COLO829 (cell line): Measurements from ENCODE around the gene FAM241A.
"Not testable (repeated sequence)": the region's sequence is repeated elsewhere in the genome, so short reads cannot be mapped to it uniquely, and the experiment has no call there.

ENCODE experiments used
- DNase-seq: peaks from one replicate; pipeline ENCODE4 v3.0.0; 2012; ENCODE audit warnings: low spot score

FAM241A gene

GRCh38 chr4:112145326-112145789 is at the start of gene FAM241A:
FAM241A (plus strand) TSS chr4:112145454; CDS start chr4:112145581, 127 bp downstream.
- peak; percentile 94 for DNase-seq

GRCh38 chr4:112098841-112099530 is 46.3 kb upstream of the FAM241A start:
- DNase-seq = no peak

GRCh38 chr4:112099701-112100297 is 45.5 kb upstream of the FAM241A start:
- peak; percentile 75 for DNase-seq

- no peak for DNase-seq
These were observed 42.3 kb upstream of the FAM241A start for GRCh38 chr4:112102875-112103370.

GRCh38 chr4:112105201-112105969 is 39.9 kb upstream of the FAM241A start:
- no peak for DNase-seq

- DNase-seq = no peak
These were observed 35.7 kb upstream of the FAM241A start for GRCh38 chr4:112109360-112110058.

- no peak for DNase-seq
These were observed 35.2 kb upstream of the FAM241A start for GRCh38 chr4:112110059-112110425.

- DNase-seq = no peak
These were observed 33.9 kb upstream of the FAM241A start for GRCh38 chr4:112111306-112111705.

- not testable (repeated sequence) for DNase-seq
These were observed 33.2 kb upstream of the FAM241A start for GRCh38 chr4:112112095-112112494.

GRCh38 chr4:112112590-112113170 is 32.6 kb upstream of the FAM241A start:
- DNase-seq = no peak

- no peak for DNase-seq
These were observed 31.4 kb upstream of the FAM241A start for GRCh38 chr4:112113864-112114263.

GRCh38 chr4:112114452-112114851 is 30.8 kb upstream of the FAM241A start:
- no peak for DNase-seq

GRCh38 chr4:112118742-112119352 is 26.4 kb upstream of the FAM241A start:
- DNase-seq = no peak

- no peak for DNase-seq
These were observed 25.9 kb upstream of the FAM241A start for GRCh38 chr4:112119353-112119783.

- DNase-seq = no peak
These were observed 25.2 kb upstream of the FAM241A start for GRCh38 chr4:112120021-112120420.

GRCh38 chr4:112125416-112125815 is 19.8 kb upstream of the FAM241A start:
- no peak for DNase-seq

GRCh38 chr4:112127048-112127637 is 18.1 kb upstream of the FAM241A start:
- no peak for DNase-seq

- DNase-seq = no peak
These were observed 17.5 kb upstream of the FAM241A start for GRCh38 chr4:112127803-112128202.

GRCh38 chr4:112128452-112128851 is 16.8 kb upstream of the FAM241A start:
- DNase-seq = no peak

- DNase-seq = peak; percentile 37
These were observed 14.3 kb upstream of the FAM241A start for GRCh38 chr4:112130906-112131305.

- DNase-seq = no peak
These were observed 8.7 kb upstream of the FAM241A start for GRCh38 chr4:112136551-112136950.
